Measurements from ENCODE around the gene GTF2F2. TPM values are rescaled to one million over a fixed set of nuclear protein-coding genes. Genes with fewer than 3 reads are reported as not detected.

The GTF2F2 gene
- total RNA-seq, 1 donor from 2014 or later, result 22.6 TPM

DNA sequence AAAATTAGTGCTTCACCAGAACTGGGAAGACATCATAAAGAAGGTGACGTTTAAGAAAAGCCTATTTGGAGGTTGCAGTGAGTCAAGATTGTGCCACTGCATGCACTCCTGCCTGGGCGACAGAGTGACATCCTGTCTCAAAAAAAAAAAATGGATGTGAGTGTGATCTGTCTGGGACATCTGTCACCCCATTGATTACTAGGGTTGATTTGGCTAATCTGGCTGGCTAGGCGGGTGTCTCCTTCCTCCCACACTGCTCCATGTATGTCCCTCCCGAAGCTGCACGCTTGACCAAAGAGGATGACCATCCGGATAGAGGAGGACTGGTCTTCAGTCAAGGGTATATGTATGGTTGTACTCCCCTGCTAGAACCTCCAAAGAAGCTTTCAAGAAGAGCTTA lies 2.6 kb downstream of the GTF2F2 start:
- no peak for DNase-seq

- DNase-seq, result no peak
These were observed 12.2 kb downstream of the GTF2F2 start for GRCh38 chr13:45132369-45133064.

GRCh38 chr13:45133396-45134118 lies 13.2 kb downstream of the GTF2F2 start:
- no peak for DNase-seq

DNA sequence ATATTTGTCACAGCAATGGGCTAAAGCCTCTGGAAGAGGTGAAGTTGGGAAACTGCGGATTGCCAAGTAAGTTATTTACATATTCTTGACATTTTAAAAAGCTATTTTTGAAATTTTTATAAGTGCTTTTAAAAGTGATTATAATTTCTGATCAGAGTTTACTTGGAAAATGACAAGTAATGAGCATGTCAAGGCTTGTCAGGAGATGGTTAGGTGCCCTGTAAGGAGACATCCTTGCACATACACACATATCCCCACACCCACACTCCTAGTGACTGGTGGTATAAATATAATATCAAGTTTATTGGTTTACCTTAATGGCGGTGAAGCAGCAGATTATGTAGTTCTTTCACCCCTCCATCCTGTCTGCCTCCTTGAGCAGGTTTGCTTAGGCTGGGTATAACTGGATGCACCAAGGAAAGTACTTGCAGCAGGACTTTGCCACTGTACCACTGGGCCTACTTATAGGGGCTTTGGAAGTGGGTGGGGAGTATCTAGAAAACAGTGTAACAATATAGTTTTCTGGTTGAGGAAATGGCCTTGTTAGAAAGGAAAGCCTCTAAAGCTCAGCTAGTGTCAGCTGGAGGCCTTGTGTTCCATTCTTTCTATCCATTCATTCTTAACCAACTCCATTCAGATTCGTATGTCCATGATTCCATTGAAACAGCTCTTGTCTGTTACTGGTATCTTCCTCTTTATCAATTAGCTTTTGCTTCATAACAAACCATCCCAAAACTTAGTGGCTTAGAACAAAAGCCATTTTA lies 16.6 kb downstream of the GTF2F2 start:
- no peak for DNase-seq

DNA sequence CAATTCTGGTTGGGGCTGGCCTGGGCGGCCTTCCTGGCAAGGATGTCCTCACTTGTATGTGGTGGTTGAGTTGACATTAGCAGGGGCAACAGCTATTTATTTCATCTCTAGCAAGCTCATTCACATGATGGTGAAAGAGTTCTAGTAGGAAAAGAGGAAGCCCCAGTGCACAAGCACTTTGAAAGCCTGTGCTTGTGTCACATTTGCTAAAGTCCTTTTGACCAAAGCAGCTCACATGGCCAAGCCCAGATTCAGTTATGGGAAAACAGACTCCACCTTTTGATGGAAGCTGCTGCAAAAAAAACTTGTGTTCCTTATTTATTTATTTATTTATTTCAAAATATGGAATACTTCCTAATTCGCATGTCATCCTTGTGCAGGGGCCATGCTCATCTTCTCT lies 17.2 kb downstream of the GTF2F2 start:
- DNase-seq, result no peak

- no peak for DNase-seq
These were observed 18.0 kb downstream of the GTF2F2 start for GRCh38 chr13:45138282-45138681.

GRCh38 chr13:45141369-45141768 lies 21.1 kb downstream of the GTF2F2 start:
- no peak for DNase-seq

GRCh38 chr13:45142440-45143345 lies 22.4 kb downstream of the GTF2F2 start:
- DNase-seq, result peak; percentile 7

DNA sequence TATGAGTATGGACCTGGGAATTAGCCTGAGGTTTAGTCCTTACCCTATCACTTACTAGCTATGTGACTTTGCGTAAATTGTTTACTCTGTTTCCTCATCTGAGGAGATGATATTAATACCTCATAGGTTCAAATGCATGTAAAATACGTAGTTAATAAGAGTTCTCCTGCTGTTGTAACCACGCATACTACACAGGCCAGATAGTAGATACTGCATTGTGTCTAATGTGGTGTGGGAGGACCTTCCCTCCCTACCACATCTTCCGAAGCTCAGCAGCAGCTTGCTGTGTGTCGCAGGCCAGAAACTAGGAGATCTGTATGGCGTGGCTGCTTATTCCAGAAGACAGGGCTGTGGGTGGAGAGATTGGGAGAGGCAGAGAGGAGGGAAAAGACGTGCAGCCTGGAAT lies 23.0 kb downstream of the GTF2F2 start:
- DNase-seq, result no peak

- DNase-seq, result no peak
These were observed 29.7 kb downstream of the GTF2F2 start for GRCh38 chr13:45149964-45150363.

DNA sequence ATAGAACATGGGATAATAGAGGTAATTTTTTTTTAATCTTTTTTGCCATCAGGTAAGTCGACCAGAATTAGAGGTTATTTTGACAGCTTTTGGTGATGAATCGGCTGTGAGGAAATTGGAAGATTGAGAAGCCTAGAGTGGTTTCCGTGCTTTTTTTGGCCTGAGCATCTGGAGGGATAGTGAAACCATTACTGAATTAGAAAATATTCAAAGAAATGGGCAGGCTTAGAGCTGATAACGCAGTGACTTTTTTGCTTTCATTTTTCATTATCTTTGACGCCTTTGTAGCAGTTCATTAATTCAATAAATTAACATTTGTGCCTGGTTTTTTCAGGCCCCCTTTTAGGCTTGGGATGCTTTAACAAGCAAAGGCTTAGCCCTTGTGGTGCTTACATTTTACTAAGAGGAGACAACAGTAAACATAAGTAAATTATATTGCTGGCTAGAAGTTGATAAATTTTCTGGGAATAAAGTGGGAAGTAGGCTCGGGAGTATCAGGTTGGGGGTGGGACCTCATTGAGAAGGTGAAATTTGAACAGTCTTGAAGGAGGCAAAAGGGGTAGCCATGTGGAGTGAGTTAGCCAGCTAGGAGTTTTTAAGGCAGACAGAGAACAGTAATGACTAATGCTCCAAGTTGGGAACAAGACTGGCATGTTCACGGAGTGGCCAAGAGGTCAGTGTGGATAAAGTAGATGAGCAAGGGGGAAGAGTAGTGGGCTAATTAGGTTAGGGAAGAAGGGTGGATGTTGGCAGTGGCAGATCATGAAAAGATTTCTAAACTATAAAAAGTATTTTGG lies 36.5 kb downstream of the GTF2F2 start:
- DNase-seq, result no peak

DNA sequence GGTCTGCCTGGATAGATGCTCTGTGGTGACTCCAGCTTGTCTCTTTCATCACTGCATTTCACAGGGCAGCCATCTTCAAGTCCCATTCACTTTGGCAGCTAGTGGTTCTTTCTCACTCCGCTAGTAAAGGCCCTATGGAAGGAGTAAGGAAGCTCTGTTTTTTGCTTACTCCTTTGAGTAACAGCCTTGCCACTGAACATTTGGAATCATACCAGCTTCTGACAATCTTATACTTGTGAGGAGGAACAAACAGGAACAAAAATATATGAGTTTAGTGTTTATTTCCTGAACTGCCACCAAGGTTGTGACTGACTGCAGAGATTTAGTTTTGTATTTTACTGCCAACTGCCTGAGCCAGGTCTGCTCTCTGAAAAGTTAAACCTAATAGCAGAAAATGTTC lies 41.9 kb downstream of the GTF2F2 start:
- DNase-seq, result no peak

DNA sequence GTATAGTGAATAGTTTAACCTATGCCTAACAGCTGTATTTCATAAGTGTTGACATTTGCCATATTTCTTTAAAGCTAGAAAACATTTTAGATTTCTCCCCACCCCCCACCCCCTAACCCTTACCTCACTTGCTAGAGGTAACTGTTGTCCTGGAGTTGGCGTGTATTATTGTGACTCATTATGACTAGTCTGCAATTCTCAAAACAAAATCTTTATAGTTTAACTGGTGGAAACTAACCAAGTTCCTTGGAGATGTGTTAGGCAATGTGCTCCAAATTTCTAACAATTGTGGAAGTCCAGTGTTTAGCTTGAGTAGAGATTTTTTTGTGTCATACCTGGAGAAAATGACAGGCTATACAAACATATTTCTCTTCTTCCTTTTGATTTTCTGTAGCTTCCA lies 42.5 kb downstream of the GTF2F2 start:
- DNase-seq, result no peak

DNA sequence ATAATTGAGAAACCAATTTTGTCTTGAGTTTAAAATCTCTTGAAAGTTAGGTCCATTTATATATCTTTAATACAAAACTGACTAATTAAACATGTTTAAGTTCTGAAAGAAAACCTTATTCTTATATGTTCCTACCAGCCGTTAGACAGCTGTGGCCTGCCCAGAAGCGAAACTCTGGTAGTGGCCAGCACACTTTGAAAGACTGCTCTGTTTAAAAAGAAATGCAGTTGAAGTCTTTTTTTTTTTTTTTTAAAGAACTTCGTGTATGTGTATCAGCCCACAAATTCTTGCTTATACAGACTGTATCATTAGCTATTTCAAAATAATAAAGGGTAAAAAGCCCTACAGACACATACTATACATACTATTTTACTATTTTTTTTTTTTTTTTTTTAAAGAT lies 46.5 kb downstream of the GTF2F2 start:
- no peak for DNase-seq

DNA sequence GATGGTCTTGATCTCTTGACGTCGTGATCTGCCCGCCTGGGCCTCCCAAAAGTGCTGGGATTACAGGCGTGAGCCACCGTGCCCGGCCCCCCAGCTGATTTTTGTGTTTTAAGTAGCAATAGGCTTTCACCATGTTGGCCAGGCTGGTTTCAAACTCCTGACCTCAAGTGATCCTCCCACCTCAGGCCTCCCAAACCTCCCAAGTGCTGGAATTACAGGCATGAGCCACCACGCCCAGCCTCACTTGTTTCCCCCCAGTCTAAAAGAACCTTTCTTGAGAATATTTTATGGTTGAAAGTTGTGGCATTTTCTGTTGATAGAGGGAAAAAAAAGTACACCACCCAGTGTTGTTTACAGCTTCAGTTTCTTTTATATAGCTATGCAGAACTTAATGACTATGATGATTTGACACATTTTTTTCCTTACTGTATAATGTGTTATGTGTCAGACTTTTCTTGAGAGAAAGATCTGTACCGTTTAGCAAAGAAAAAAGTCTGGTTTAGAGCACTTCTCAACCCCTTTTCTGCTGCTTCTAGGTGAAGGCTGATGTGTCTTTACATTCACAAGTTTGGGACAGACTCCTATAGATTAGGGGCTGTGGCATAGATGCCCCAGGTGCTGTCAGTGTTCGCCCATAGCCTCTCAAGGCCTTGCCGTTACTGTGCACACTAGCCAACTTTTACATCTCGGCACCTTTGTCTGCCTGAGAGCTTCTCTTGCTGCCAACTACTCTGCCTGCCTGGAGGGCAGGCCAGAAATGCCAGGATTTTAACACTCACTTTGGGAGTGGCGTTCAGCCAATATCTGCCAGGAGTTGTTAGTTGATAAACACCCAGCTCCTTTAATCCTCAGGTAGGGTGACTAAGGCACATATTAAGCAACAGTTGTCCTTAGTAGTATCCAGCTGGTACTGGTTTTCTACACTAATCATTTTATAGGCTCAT lies 47.6 kb downstream of the GTF2F2 start:
- no peak for DNase-seq

DNA sequence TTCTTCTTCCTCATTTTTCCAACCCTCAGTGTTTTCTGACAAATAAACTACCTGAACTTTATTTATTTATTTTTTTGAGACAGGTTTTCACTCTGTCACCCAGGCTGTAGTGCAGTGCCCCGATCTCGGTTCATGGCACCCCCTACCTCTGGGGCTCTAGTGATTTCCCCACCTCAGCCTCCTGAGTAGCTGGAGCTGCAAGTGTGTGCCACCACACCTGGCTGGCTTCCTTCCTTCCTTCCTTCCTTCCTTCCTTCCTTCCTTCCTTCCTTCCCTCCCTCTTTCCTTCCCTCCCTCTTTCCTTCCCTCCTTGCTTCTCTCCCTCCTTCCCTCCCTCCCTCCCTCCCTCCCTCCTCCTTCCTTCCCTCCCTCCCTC lies 48.2 kb downstream of the GTF2F2 start:
- DNase-seq, result no peak

- DNase-seq, result no peak
These were observed 54.2 kb downstream of the GTF2F2 start for GRCh38 chr13:45174478-45174877.

DNA sequence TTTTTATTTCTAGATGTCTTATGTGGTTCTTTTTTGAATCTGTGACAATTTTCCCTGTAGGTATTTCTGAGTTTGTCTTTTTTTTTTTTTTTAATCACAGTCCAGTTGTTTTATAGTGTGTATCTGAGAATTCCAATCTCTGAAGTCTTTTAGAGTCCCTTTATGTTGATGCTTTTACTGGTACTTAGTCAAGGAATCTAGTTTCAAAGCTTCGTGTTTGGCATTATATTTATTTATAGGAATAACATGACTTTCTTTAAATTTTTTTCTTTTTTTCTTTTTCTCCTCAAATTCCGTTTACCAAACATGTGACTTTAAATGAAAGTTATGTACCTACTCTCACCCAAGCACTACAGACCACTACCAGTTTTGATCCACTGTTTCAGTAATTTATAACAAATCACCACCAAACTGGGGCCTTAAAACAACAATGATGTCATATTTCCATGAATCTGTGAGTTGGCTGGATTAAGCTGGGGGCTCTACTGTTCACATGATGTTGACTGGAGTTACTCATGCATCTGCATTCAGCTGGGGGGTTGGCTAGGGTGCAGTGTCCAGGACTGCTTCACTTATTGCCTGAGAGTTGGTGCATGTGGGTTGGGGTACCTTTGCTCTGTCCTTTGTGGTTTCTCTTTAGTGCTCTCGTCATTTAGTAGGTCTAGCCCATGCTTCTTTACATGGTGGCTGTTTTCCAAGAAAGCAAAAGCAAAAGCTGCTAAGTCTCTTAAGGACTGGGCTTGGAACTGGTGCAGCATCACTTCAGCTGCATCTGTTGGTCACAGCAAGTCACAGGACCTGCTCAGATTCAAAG lies 58.2 kb downstream of the GTF2F2 start:
- DNase-seq, result no peak

- DNase-seq, result no peak
These were observed 59.1 kb downstream of the GTF2F2 start for GRCh38 chr13:45179428-45179827.

All from skin of body (tissue), 2 donors.